GM12873 (cell line): ENCODE measurements around the gene PDS5B.

Source experiments
- CTCF ChIP-seq: IDR thresholded peaks from 2 replicates; pipeline ENCODE4 v1.5.1; 2012; ENCODE audit warnings: low read depth, mild to moderate bottlenecking, moderate library complexity, low read length, control low read depth; ENCODE audit not compliant: insufficient read depth; ENCODE audit errors: missing control alignments

Gene PDS5B

DNA sequence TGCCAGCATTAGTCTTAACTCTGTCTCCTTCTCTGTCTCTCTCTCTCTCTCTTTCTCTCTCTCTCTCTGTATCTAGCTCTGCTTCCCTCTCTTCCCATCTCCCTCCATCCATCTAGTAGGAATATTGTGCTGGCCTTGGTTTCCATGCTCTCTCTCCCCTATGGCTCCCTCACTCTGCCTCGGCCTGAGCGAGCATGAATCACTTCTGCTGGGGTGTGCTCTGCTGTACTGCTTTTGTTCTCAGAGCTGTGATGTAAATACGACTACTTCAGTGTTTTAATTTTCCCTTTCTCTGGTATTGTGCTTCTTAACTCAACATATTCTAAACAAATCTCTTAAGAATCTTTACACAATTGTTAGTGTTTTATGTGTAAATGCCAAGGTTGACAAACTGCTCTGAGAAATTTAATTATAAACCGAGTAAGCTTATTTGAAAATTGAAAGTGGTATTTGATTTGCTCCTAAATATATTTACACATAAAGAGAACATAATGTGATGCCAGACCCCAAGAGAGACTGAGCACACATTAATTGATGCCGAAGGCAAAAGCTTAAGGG lies 218.5 kb downstream of the PDS5B start:
- no peak for TF ChIP-seq CTCF

DNA sequence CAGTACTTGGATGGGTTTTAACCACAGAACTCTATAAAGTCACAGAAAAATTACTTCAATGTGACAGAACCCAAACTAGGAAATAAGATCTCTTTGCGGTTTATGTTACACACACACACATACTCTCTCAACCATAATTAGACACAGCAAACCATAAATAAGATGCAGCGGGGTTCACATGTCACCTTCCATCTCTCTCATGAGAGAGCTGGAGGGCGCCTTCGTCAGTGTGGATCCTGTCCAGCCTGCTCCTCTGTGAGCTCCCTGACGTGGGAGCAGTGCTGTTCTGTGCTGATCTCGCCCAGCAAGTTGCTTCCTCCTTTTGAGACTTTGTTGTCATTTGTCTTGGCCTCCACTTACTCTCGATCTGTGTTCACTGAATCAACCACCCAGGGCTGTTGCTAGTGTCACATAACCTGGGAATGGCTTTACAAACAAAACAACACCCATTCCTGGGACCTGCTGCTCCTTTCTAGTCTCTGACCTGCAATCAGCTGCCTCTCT lies 225.1 kb downstream of the PDS5B start:
- TF ChIP-seq CTCF: no peak

GRCh38 chr13:32821149-32821688 lies 235.0 kb downstream of the PDS5B start:
- TF ChIP-seq CTCF: no peak

DNA sequence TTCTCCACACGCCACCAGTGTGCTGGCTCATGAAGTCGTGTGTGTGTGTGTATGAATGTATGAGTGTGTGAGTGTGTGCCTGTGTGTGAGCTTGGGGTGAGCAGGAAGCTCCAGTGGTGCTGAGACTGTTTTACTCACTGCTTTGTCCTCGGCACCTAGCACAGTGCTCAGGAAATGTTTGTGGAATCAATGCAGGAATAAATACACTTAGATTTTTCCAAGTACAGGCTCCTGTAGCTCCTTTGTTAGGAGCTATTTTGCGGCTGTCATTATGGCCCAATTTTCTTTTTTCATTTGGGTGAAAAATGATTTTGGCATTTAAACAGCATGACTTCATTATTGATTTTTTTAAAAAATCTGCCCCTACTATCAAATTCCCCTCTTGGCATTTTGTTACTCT lies 236.5 kb downstream of the PDS5B start:
- no peak for TF ChIP-seq CTCF

GRCh38 chr13:32823597-32823996 lies 237.3 kb downstream of the PDS5B start:
- TF ChIP-seq CTCF: no peak

GRCh38 chr13:32824061-32824460 lies 237.8 kb downstream of the PDS5B start:
- TF ChIP-seq CTCF: no peak

DNA sequence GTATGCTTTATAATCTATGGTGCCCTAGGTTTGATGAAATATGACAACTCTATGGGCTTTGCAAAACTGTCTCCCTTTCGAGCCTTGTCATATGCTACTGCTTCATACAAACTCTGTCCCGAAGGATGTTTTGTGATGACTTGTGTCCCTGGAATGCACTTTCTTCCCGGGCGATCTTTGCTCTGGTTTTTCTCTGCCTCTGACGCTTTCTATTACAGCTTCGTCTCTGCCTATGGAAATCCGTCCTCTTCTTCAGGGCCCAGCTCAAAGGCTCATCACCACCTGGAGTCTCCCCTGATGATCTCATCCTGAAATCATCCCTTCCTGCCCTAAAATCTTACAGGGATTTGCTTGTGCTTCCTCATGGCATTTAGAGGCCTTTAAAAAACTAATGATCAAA lies 238.4 kb downstream of the PDS5B start:
- TF ChIP-seq CTCF: no peak
